ENCODE results near the gene NTRK2.

GRCh38 chr9:85038824-85039608, 369.5 kb downstream of the NTRK2 start:
- no peak for TF ChIP-seq CTCF (IDR thresholded peaks at IDR 0.05; ENCODE audit: insufficient read depth, low read depth, low read length)
- TF ChIP-seq EZH2 (IDR thresholded peaks at IDR 0.05; ENCODE audit: insufficient read depth, low read length): no peak
